HepG2 (cell line): ENCODE results near the gene ZBTB37. TPM values are rescaled to one million over a fixed set of nuclear protein-coding genes. Genes with fewer than 3 reads are reported as not detected.
A peak's percentile ranks its signal among the peaks of the same experiment; 100 is the strongest.

ENCODE experiments used
- BRCA1 ChIP-seq: sonication (generic); formaldehyde crosslinking; IDR thresholded peaks from 2 replicates; pipeline ENCODE4 v1.4.0; 2020; ENCODE audit warnings: missing genetic modification reagents
- CBX2 ChIP-seq, 2 experiments: fragments of 200-600 bp in 1 of 2; sonication (generic); formaldehyde crosslinking in 1 of 2; IDR thresholded peaks; 2 replicates each; pipeline versions ENCODE4 v1.7.0 to v1.8.1; 2018 to 2022; ENCODE audit warnings: low read depth in 2 of 2, low read length in 1 of 2, mild to moderate bottlenecking in 1 of 2, missing genetic modification reagents in 1 of 2
- FOXK1 ChIP-seq: sonication (generic); formaldehyde crosslinking; IDR thresholded peaks from 2 replicates; pipeline ENCODE4 v1.4.0; 2020; ENCODE audit warnings: low read depth, missing genetic modification reagents, borderline replicate concordance
- HNRNPL ChIP-seq: fragments of 200-400 bp; formaldehyde crosslinking; IDR thresholded peaks from 2 replicates; pipeline ENCODE4 v1.6.1; 2017; ENCODE audit warnings: mild to moderate bottlenecking, low read depth, low read length
- MAZ ChIP-seq, 2 experiments: sonication (generic) in 1 of 2; formaldehyde crosslinking in 1 of 2; IDR thresholded peaks; 2 replicates each; pipeline versions ENCODE4 v1.5.0 to v1.6.1; 2012 to 2020; ENCODE audit warnings: low read depth in 2 of 2, mild to moderate bottlenecking in 2 of 2, borderline replicate concordance in 1 of 2, improper control_type of control experiment in 1 of 2, low read length in 1 of 2, missing genetic modification reagents in 1 of 2, moderate library complexity in 1 of 2
- NAIF1 ChIP-seq: sonication (generic); formaldehyde crosslinking; IDR thresholded peaks from 2 replicates; pipeline ENCODE4 v1.5.0; 2020; ENCODE audit warnings: mild to moderate bottlenecking, missing genetic modification reagents, borderline replicate concordance
- ZBTB1 ChIP-seq: sonication (generic); formaldehyde crosslinking; IDR thresholded peaks from 2 replicates; pipeline ENCODE4 v1.4.0; 2020; ENCODE audit warnings: missing genetic modification reagents, borderline replicate concordance
- ZBTB38 ChIP-seq: sonication (generic); formaldehyde crosslinking; IDR thresholded peaks from 2 replicates; pipeline ENCODE4 v1.5.1; 2020; ENCODE audit warnings: mild to moderate bottlenecking, missing genetic modification reagents
- ZFP36L2 ChIP-seq: sonication (generic); formaldehyde crosslinking; IDR thresholded peaks from 2 replicates; pipeline ENCODE4 v1.4.0; 2020; ENCODE audit warnings: missing genetic modification reagents
- ZNF251 ChIP-seq: sonication (generic); formaldehyde crosslinking; IDR thresholded peaks from 2 replicates; pipeline ENCODE4 v1.9.0; 2021; ENCODE audit warnings: mild to moderate bottlenecking, missing genetic modification reagents
- ZNF263 ChIP-seq: sonication (generic); formaldehyde crosslinking; IDR thresholded peaks from 2 replicates; pipeline ENCODE4 v1.4.0; 2020; ENCODE audit warnings: missing genetic modification reagents
- ZNF333 ChIP-seq: sonication (generic); formaldehyde crosslinking; IDR thresholded peaks from 2 replicates; pipeline ENCODE4 v1.4.0; 2020; ENCODE audit warnings: mild to moderate bottlenecking, missing genetic modification reagents, borderline replicate concordance
- ZNF354B ChIP-seq: sonication (generic); formaldehyde crosslinking; IDR thresholded peaks from 2 replicates; pipeline ENCODE4 v1.8.0; 2022; ENCODE audit warnings: mild to moderate bottlenecking, missing genetic modification reagents
- ZNF430 ChIP-seq: sonication (generic); formaldehyde crosslinking; IDR thresholded peaks from 2 replicates; pipeline ENCODE4 v1.9.0; 2021; ENCODE audit warnings: mild to moderate bottlenecking, missing genetic modification reagents
- ZNF431 ChIP-seq: sonication (generic); formaldehyde crosslinking; IDR thresholded peaks from 2 replicates; pipeline ENCODE4 v1.9.0; 2022; ENCODE audit warnings: missing genetic modification reagents, low read depth, mild to moderate bottlenecking, borderline replicate concordance
- ZNF660 ChIP-seq: sonication (generic); formaldehyde crosslinking; IDR thresholded peaks from 2 replicates; pipeline ENCODE4 v1.5.1; 2020; ENCODE audit warnings: mild to moderate bottlenecking, low read depth, missing genetic modification reagents, borderline replicate concordance
- ZNF687 ChIP-seq: sonication (generic); formaldehyde crosslinking; IDR thresholded peaks from 2 replicates; pipeline ENCODE4 v1.5.1; 2020; ENCODE audit warnings: mild to moderate bottlenecking, missing genetic modification reagents, moderate library complexity
- ZNF691 ChIP-seq: sonication (generic); formaldehyde crosslinking; IDR thresholded peaks from 2 replicates; pipeline ENCODE4 v1.4.0; 2020; ENCODE audit warnings: missing genetic modification reagents, low read depth, mild to moderate bottlenecking, borderline replicate concordance
- ZNF737 ChIP-seq: sonication (generic); formaldehyde crosslinking; IDR thresholded peaks from 2 replicates; pipeline ENCODE4 v1.5.0; 2020; ENCODE audit warnings: missing genetic modification reagents, mild to moderate bottlenecking, borderline replicate concordance
- ZNF83 ChIP-seq: sonication (generic); formaldehyde crosslinking; IDR thresholded peaks from 2 replicates; pipeline ENCODE4 v1.4.0; 2020; ENCODE audit warnings: missing genetic modification reagents, mild to moderate bottlenecking, borderline replicate concordance
- ZSCAN20 ChIP-seq: sonication (generic); formaldehyde crosslinking; IDR thresholded peaks from 2 replicates; pipeline ENCODE4 v1.4.0; 2020; ENCODE audit warnings: missing genetic modification reagents, mild to moderate bottlenecking, borderline replicate concordance
- ZSCAN5A ChIP-seq: sonication (generic); formaldehyde crosslinking; IDR thresholded peaks from 2 replicates; pipeline ENCODE4 v1.8.0; 2022; ENCODE audit warnings: mild to moderate bottlenecking, missing genetic modification reagents, borderline replicate concordance
- polyA plus RNA-seq, 8 experiments: library from polyadenylated mRNA; depleted of rRNA in 3 of 8; stranded (reverse) in 7 of 8; unstranded in 1 of 8; fragments of >200 nt; fragmentation: Illumina TruSeq in 4 of 8; extraction: Trizol in 4 of 8; gene quantifications; 2 replicates each; pipeline versions ENCODE4 v1.2.1 to v1.2.3, GENCODE V29; 2011 to 2016; ENCODE audit warnings: low read depth in 4 of 8, missing spikeins in 1 of 8, mixed read lengths in 1 of 8; ENCODE audit not compliant: insufficient read depth in 1 of 8
- total RNA-seq, 5 experiments: library from RNA; depleted of rRNA; stranded (reverse); fragments of >200 nt; fragmentation: Illumina TruSeq; extraction: Trizol; gene quantifications; 2 replicates each; pipeline ENCODE4 v1.2.3, GENCODE V29; 2016; ENCODE audit warnings: low read depth in 1 of 5

ZBTB37 gene
- total and polyA plus RNA-seq, 2 of the 13 experiments (the other 11 are each of a cell fraction or from before 2014, with no cell fraction given), result 2.6 to 7.7 TPM

GRCh38 chr1:173867141-173867752 is 933 bp upstream of the ZBTB37 start (continued):
- TF ChIP-seq ZNF737 (CRISPR knock-in tag) (peak; percentile 26; the same call in 1 of the 2 replicates), ZNF687 (0 out of 2 replicates have a peak, but pooled peaks have one; percentile 30), ZNF83 (CRISPR knock-in tag) (0 out of 2 replicates have a peak, but pooled peaks have one; percentile 20), ZNF691 (CRISPR knock-in tag) (no peak), ZNF354B (CRISPR knock-in tag) (0 out of 2 replicates have a peak, but pooled peaks have one; percentile 17), MAZ (IDR thresholded peaks at IDR 0.05; ENCODE audit: borderline replicate concordance, low read depth, low read length) (no peak), MAZ (CRISPR knock-in tag; IDR thresholded peaks at IDR 0.05; ENCODE audit: low read depth) (no peak), ZBTB38 (peak; percentile 23; the same call in 1 of the 2 replicates), ZNF660 (CRISPR knock-in tag) (no peak), ZNF263 (no peak), NAIF1 (CRISPR knock-in tag) (no peak), ZNF431 (CRISPR knock-in tag) (peak; percentile 70; the same call in 1 of the 2 replicates), ZSCAN20 (CRISPR knock-in tag) (no peak), ZBTB1 (CRISPR knock-in tag) (no peak), ZNF430 (CRISPR knock-in tag) (peak; percentile 35; the same call in 1 of the 2 replicates), ZSCAN5A (0 out of 2 replicates have a peak, but pooled peaks have one; percentile 23), BRCA1 (CRISPR knock-in tag) (0 out of 2 replicates have a peak, but pooled peaks have one; percentile 60), ZNF251 (no peak), ZNF333 (CRISPR knock-in tag) (0 out of 2 replicates have a peak, but pooled peaks have one; percentile 51), ZFP36L2 (CRISPR knock-in tag) (no peak), FOXK1 (CRISPR knock-in tag) (no peak), CBX2 (IDR thresholded peaks at IDR 0.05; ENCODE audit: low read depth, low read length) (no peak), CBX2 (CRISPR knock-in tag; IDR thresholded peaks at IDR 0.05; ENCODE audit: low read depth) (no peak), HNRNPL (0 out of 2 replicates have a peak, but pooled peaks have one; percentile 17)
